GM03348 (cell line): ENCODE measurements around the gene ALG11.
A peak's percentile ranks its signal among the peaks of the same experiment; 100 is the strongest.

ENCODE experiments used
- DNase-seq: peaks from one replicate; pipeline ENCODE4 v3.0.0; 2012; ENCODE audit warnings: low spot score

The ALG11 gene

GRCh38 chr13:51997641-51998330 is 14.4 kb upstream of the ALG11 start:
- no peak for DNase-seq

DNA sequence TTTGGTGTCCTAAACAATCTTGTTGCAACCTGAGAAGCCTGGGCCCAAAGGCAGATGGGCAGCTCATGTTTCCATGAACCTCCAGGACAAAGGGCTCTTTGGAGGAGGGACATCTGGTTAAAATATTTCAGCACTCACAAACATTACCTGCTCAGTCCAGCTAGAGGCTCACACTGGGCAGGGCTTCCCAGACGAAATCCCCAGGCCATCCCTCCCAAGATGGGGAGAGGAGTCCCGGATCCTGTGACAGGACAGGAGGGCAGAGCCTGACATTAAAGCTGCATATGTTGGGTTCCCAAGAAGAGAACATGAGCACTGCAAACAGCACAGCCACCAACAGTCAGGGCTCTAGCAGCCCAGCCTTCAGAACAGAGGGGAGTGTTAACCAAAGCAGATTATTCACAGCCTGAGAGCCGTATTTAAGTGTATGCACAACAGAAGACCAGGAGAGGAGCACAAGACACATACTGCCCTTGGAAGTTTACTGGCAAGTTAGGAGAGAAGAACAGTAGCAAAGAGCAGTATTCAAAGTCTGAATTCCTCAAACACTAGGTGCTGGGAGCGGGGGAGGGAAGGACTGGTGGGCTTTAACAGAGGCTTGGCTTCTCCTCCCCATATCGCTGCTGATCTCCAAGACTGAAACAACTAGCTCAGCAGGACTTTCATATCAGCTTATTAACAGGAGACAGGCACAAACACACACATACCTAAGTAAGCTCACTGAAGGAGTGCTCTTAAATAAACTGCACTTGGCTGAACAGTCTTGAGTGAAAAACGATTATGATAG is 13.3 kb upstream of the ALG11 start:
- DNase-seq = no peak

DNA sequence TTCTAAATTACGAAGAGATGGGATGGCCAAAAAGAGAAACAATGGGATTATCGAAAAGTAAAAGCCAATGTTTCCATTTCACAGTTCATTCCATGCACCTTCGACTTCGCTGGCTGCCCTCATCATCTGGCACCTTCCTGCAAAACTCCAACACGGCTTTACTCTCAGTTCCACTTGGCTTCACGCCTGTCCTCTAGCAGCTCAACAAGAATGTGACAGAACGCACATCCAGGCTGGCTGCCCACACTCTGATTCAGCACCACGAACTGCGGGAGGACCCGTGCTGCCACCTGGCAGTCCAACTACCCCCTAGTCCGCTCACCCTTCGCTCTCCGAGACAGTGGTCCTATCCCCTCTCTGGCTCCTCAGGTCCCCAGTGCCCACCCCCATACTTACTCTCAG is 12.7 kb upstream of the ALG11 start:
- DNase-seq = peak; percentile 40

DNA sequence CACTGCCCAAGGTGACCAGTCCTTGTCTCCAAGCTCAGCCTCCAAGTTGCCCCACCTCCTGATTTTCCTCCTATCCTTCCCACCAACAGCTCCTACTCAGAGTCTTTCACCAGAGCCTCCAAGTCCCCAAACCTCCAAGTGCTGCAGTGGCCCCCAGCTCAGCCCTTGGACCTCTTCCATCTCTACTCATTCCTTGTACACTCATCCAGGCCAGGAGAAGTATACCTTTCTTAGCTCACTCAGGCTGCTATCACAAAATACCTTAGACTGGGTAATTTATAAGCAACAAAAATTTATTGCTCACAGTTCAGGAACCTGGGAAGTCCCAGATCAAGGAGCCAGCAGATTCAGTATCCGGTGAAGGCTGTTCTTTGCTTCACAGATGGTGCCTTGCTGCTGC is 12.3 kb upstream of the ALG11 start:
- DNase-seq = no peak

- peak; percentile 71 for DNase-seq
Observed at GRCh38 chr13:52001120-52001731, 11.0 kb upstream of the ALG11 start.

GRCh38 chr13:52002361-52002760 is 9.8 kb upstream of the ALG11 start:
- DNase-seq = no peak

- DNase-seq = no peak
Observed at GRCh38 chr13:52003541-52003940, 8.7 kb upstream of the ALG11 start.

GRCh38 chr13:52004511-52005170 is 7.6 kb upstream of the ALG11 start:
- no peak for DNase-seq

GRCh38 chr13:52005841-52006522 is 6.2 kb upstream of the ALG11 start:
- DNase-seq = no peak

DNA sequence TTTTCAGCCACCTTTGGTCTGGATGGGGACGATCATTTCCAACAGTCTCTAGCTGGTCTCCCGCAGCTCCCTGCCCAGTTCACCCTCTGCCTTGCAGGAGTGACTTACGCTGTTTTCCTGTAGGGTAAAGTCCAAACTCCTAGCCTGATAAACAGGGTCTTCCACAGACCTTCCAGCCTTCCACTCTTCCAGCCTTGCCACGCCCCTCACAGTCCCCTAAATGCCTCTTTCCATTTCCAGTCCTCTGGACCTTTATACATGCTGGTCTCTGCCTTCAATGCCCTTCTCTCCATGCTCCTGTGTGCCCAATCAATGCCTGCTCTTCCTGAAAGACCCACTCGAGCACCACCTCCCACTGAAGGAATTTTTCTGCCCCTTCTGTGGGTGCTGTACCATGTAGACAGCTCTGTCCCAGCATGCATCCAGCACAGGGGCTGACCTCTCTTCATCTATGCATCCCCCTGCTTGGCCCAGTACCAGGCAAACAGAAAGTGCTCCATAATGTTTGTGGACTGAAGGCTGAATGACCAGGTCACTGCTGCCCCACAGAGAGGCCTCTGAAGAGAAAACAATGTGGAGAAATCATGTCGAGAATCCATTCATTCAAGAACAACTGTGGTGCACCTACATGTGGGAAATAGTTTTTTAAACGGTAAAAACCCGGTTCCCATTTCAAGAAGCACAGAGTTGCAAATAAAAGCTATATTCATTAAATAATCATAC is 5.5 kb upstream of the ALG11 start:
- DNase-seq = no peak

- no peak for DNase-seq
Observed at GRCh38 chr13:52009946-52010345, 2.3 kb upstream of the ALG11 start.

- DNase-seq = peak; percentile 44
Observed at GRCh38 chr13:52010890-52011631, 1.1 kb upstream of the ALG11 start, which contains the start of gene ATP7B. Gene ATP7B, minus strand, starts transcription at chr13:52011450. Its CDS starts 113 bp downstream, at chr13:52011337.

DNA sequence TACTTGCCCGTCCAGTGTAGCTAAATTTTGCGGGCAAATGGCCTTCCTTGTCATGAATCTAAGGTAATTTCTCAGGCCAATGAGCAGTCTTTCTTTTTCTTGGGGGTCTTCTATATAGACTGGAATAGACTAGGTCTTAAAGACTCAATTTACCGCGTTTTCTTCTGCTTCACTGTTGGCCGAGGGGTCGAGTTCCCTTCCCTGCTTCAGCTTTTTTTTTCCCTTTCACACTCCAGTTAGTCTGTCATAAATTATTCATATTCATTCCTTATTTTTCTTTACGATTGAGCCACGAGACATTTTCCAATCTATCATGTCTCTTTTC is 276 bp downstream of the ALG11 start:
- no peak for DNase-seq

DNA sequence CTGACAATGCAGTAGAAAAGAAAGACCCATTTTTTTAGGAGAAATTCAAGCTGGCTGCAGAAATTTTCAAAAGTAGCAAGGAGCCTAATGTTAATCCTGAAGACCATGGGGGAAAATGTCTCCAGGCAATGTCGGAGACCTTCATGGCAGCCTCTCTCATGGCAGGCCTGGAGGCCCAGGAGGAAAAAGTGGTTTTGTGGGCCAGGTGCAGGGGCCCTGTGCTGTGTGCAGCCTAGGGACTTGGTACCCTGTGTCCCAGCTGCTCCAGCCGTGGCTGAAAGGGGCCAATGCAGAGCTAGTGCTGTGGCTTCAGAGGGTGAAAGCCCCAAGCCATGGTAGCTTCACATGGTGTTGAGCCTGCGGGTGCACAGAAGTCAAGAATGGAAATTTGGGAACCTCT is 4.1 kb downstream of the ALG11 start:
- no peak for DNase-seq

- no peak for DNase-seq
Observed at GRCh38 chr13:52020191-52020590, 8.0 kb downstream of the ALG11 start.

GRCh38 chr13:52022356-52022755 is 10.2 kb downstream of the ALG11 start:
- DNase-seq = no peak

- DNase-seq = no peak
Observed at GRCh38 chr13:52024481-52024880, 12.3 kb downstream of the ALG11 start, which contains the start of gene UTP14C. Gene UTP14C, plus strand, starts transcription at chr13:52024691. Its CDS starts 4,114 bp downstream, at chr13:52028805.

DNA sequence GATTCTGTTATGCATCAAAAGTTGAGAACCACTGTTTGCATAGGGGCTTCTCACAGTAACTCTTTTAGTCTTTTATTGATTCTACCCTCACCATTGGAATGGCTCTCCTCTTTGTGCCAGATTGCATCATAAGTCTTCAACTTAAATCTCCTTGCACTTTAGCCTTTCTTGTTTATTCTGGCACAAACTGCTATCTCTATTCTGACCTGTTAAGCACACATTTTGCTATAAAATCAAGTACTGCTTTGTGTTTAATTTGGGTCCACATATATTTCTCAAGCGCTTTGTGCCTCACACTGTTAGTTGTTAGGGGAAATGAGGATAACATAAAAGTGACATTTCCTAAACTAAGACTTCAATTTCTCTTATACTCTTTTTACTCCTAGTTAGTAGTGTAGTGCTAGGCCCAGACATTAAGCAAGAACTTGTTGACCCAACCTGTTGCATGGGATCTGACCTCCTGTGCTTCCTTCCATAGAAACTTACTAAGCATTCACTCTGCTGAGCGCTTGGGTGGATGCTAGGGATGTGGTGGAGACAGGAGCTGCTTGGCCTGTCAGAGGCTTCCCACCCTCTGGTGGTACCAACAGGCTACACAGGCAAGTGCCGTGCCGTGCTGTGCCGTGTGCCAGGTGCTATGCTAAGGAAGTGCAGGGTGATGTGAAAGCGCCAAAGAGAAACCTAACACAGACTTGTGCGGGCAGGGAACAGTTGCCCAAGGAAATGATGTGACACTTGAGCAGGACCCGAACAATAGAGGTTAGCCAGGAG is 13.5 kb downstream of the ALG11 start:
- no peak for DNase-seq

DNA sequence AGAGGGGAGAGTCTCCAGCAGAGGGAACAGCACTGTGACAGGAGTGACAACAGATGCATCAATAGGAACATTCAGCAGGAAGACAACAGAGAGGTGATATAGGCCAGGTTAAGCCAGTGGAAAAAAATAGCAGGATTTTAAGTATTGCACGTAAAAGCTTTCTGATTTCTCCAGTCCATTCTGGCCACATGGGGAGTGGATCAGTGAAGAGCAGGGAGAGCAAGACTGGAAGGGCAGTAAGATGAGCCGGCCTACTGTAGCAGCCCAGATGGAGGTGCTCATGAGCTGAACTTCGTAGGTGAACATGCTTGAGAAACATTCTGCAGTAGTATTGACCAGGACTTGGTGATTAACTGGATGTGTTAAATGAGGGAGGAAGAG is 14.0 kb downstream of the ALG11 start:
- no peak for DNase-seq

DNA sequence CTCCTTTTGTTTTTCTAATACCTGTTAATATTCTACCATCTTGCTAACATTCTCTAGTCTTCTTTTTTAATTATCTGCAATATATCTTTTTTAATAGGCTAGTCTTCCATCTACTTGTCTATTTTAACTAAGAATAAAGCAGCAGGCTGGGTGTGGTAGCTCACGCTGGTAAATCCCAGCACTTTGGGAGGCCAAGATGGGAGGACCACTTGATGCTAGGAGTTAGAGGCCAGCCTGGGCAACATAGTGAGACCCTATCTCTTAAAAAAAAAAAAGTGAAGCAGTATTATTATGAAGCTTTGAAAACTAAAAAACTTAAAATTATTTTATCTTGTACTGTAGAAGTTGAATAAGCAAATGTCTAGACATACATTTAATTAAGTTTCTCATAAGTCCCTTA is 15.6 kb downstream of the ALG11 start:
- DNase-seq = no peak
